PFSK-1 (cell line): Measurements from ENCODE around the gene ADH1A.

Experiments
- POLR2AphosphoS5 ChIP-seq: IDR thresholded peaks from 2 replicates; pipeline ENCODE4 v1.6.1; 2012; ENCODE audit warnings: low read depth, mild to moderate bottlenecking, control low read depth, low read length, moderate library complexity
- REST ChIP-seq, 2 experiments: IDR thresholded peaks; 2 replicates each; pipeline versions ENCODE4 v1.6.1 to v1.8.0; 2011 to 2012; ENCODE audit warnings: low read depth in 2 of 2, low read length in 2 of 2, control low read depth in 1 of 2, inconsistent platforms in 1 of 2, mild to moderate bottlenecking in 1 of 2, moderate library complexity in 1 of 2; ENCODE audit not compliant: insufficient read depth in 1 of 2

DNA sequence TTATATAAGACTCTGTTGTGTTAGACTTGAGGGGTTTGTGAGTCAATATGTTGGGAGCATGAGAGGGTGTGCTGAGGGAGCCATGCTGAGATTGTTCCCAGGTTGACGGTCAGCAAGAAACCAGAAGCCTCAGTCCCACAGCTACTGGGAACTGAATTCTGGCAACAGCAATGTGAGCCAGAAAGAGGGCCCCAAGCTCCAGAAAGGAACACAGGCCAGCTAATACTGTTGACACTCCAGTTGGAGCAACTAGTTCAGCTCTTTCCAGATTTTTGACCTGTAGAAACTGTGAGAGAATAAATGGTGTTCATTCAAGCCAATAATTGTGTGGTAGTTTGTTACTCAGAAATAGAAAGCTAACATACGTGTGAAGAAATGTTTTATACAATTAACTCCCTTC is 17.1 kb downstream of the ADH1A start:
- no peak for TF ChIP-seq POLR2AphosphoS5
- TF ChIP-seq REST (IDR thresholded peaks at IDR 0.05; ENCODE audit: insufficient read depth in 1 of 2, low read depth in 2 of 2, low read length in 2 of 2), result no peak
